ENCODE data around the gene PCK1.

- TF ChIP-seq CTCF (IDR thresholded peaks at IDR 0.05) = no peak
- TF ChIP-seq POLR2A (IDR thresholded peaks at IDR 0.05) = no peak
These were observed 25.5 kb downstream of the PCK1 start for GRCh38 chr20:57586370-57586793.

Data from breast epithelium (tissue), 3 donors.